RWPE1 (cell line): Measurements from ENCODE around the gene UFC1.

Experiments used
- CTCF ChIA-PET: fragments of 350-600 bp; sonication (Branson Sonifier 250); formaldehyde crosslinking; extraction: SDS; loops from one replicate; lab custom pipeline; 2021; lab: Yijun Ruan, JAX
- POLR2A ChIA-PET: fragments of 400-600 bp; formaldehyde crosslinking; extraction: SDS; loops from one replicate; lab custom pipeline; 2020; ENCODE audit warnings: antibody characterized with exemption; ENCODE audit not compliant: low non-redundant PET; lab: Yijun Ruan, JAX
- DNase-seq: peaks from one replicate; pipeline ENCODE4 v3.0.0; 2012; ENCODE audit warnings: low spot score
- H3K27ac ChIP-seq: fragments of 450-650 bp; 2 replicates; pipeline ENCODE4 v1.5.1; 2017
- TF ChIP-seq, protein P1 (sequence below): fragments of 450-650 bp; conservative IDR thresholded peaks from 2 replicates; pipeline ENCODE4 v1.5.1; 2017; ENCODE audit warnings: low read depth, mild to moderate bottlenecking

UFC1 gene

GRCh38 chr1:161133220-161133740 lies 20.5 kb upstream of the UFC1 start:
- ChIA-PET POLR2A (interaction anchor here (0.6 kb wide), 2 partner anchors 11 to 113 kb away, joined by 3 to 6 read pairs; no protein-coding TSS in a partner anchor), CTCF (no interaction called here)
- peak; percentile 30 for DNase-seq
- peak overlapping the region; percentile 98 for H3K27ac ChIP-seq
- TF ChIP-seq, protein P1, sequence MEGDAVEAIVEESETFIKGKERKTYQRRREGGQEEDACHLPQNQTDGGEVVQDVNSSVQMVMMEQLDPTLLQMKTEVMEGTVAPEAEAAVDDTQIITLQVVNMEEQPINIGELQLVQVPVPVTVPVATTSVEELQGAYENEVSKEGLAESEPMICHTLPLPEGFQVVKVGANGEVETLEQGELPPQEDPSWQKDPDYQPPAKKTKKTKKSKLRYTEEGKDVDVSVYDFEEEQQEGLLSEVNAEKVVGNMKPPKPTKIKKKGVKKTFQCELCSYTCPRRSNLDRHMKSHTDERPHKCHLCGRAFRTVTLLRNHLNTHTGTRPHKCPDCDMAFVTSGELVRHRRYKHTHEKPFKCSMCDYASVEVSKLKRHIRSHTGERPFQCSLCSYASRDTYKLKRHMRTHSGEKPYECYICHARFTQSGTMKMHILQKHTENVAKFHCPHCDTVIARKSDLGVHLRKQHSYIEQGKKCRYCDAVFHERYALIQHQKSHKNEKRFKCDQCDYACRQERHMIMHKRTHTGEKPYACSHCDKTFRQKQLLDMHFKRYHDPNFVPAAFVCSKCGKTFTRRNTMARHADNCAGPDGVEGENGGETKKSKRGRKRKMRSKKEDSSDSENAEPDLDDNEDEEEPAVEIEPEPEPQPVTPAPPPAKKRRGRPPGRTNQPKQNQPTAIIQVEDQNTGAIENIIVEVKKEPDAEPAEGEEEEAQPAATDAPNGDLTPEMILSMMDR: no peak

DNA sequence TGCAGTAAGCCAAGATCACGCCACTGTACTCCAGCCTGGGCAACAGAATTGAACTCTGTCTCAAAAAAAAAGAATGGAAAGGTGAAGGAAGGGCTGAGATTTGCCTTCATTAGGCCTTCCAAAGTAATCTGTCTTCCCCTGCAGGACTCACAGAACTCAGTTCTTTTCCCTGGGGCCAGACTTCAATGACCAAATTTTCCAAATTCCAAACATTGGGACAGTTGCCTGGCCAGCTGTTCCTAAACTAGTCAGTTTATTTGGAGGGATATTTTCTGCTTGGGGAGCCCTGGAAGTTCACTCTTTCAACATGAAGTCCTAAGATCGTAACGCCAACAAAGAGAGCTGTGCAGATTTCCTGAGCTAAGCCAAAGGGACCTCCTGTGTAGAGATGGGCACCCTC lies 15.9 kb upstream of the UFC1 start:
- CTCF ChIA-PET: no interaction called here
- DNase-seq: no peak
- H3K27ac ChIP-seq: no peak overlapping the region
- POLR2A ChIA-PET: no interaction called here
- TF ChIP-seq, protein P1: no peak

- CTCF ChIA-PET: interaction anchor here (0.6 kb wide), 1 partner anchor 30 kb away, joined by 3 read pairs; no protein-coding TSS in a partner anchor
- DNase-seq: no peak
These were observed 15.3 kb upstream of the UFC1 start for GRCh38 chr1:161138431-161138830.

DNA sequence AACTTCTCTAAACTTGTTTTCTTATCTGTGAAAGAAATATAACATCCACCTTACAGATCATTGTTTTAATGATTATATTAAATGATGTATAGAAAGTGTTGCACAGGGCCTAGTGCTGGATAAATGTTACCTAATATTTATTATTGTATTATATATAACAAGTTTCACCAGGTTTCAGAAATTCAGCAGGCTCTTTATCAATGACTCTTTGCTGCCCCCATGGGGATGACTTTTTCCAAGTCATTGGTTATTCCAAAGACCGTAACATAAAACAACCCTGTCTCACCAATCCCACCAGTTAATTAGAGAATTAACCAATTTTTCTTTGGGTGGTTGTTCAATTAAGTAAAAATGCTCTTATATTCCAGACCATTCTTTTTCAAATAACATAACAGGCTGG lies 14.0 kb upstream of the UFC1 start:
- POLR2A ChIA-PET: no interaction called here

More at GRCh38 chr1:161138431-161138830, 15.3 kb upstream of the UFC1 start:
- no peak overlapping the region for H3K27ac ChIP-seq
- TF ChIP-seq, protein P1: no peak
- POLR2A ChIA-PET: no interaction called here

GRCh38 chr1:161140755-161141400 lies 12.9 kb upstream of the UFC1 start:
- TF ChIP-seq, protein P1: no peak
- CTCF ChIA-PET: interaction anchor here (0.6 to 0.7 kb wide), 5 partner anchors 20 to 1662 kb away, joined by 3 to 4 read pairs (median 3); no protein-coding TSS in a partner anchor
- no peak for DNase-seq
- POLR2A ChIA-PET: no interaction called here
- no peak overlapping the region for H3K27ac ChIP-seq

More for the DNA sequence above, 14.0 kb upstream of the UFC1 start:
- H3K27ac ChIP-seq: no peak overlapping the region
- peak; percentile 64 for DNase-seq
- TF ChIP-seq, protein P1: peak; percentile 67
- CTCF ChIA-PET: interaction anchor here (0.7 to 1.0 kb wide), 3 partner anchors 68 to 305 kb away, joined by 3 to 4 read pairs (median 3); no protein-coding TSS in a partner anchor

DNA sequence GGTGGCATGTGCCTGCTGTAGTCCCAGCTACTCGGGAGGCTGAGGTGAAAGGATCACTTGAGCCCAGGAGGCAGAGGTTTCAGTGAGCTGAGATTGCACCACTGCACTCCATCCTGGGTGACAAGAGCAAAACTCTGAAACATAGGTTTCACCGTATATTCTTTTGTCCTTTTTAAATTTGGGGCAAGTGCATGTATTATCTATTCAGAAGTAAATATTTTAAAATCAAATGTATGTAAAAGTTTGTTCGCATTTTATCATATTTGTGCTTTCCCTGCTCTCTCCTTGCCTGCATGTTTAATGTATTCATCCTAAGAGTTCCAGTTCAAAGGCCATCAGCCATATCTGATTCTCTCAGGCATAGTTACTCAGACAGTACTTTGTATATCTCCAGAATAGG lies 7.9 kb upstream of the UFC1 start:
- POLR2A ChIA-PET: no interaction called here
- CTCF ChIA-PET: interaction anchor here (1.0 kb wide), 1 partner anchor 311 kb away, joined by 3 read pairs; no protein-coding TSS in a partner anchor
- TF ChIP-seq, protein P1: no peak
- H3K27ac ChIP-seq: no peak overlapping the region
- DNase-seq: no peak
